Loucy (cell line): ENCODE results near the gene CST9.

ENCODE experiments used
- H2AFZ ChIP-seq: fragments of 200-600 bp; sonication (generic); 2 replicates; pipeline ENCODE4 v1.6.0; 2016; ENCODE audit warnings: antibody characterized with exemption, mild to moderate bottlenecking, low read length, moderate library complexity
- H3F3A ChIP-seq: fragments of 200-600 bp; 2 replicates; pipeline ENCODE4 v1.6.0; 2016; ENCODE audit warnings: antibody characterized with exemption, low read depth, mild to moderate bottlenecking
- H3K27me3 ChIP-seq: fragments of 200-600 bp; sonication (generic); 2 replicates; pipeline ENCODE4 v1.6.1; 2014; ENCODE audit warnings: low read length, mild to moderate bottlenecking; ENCODE audit not compliant: insufficient read depth, poor library complexity, severe bottlenecking
- H3K36me3 ChIP-seq: fragments of 200-600 bp; sonication (generic); 2 replicates; pipeline ENCODE4 v1.6.1; 2016; ENCODE audit warnings: low read length; ENCODE audit not compliant: insufficient read depth
- H3K4me1 ChIP-seq: fragments of 200-600 bp; sonication (generic); 2 replicates; pipeline ENCODE4 v1.5.1; 2014; ENCODE audit warnings: low read length, mild to moderate bottlenecking; ENCODE audit not compliant: insufficient read depth, poor library complexity, severe bottlenecking
- H3K4me2 ChIP-seq: fragments of 200-600 bp; sonication (generic); 2 replicates; pipeline ENCODE4 v1.6.0; 2014; ENCODE audit warnings: antibody characterized with exemption, low read length, low read depth, mild to moderate bottlenecking; ENCODE audit not compliant: poor library complexity, severe bottlenecking
- H3K4me3 ChIP-seq: fragments of 200-600 bp; sonication (generic); 2 replicates; pipeline ENCODE4 v1.5.1; 2014; ENCODE audit warnings: low read length, mild to moderate bottlenecking, mixed read lengths; ENCODE audit not compliant: poor library complexity, severe bottlenecking
- H3K79me2 ChIP-seq: fragments of 200-600 bp; sonication (generic); 2 replicates; pipeline ENCODE4 v1.6.1; 2014; ENCODE audit warnings: low read length; ENCODE audit not compliant: insufficient read depth
- H3K9ac ChIP-seq: fragments of 200-600 bp; sonication (generic); 2 replicates; pipeline ENCODE4 v1.6.0; 2014; ENCODE audit warnings: mild to moderate bottlenecking, low read depth, low read length, moderate library complexity; ENCODE audit not compliant: poor library complexity, severe bottlenecking
- H3K9me2 ChIP-seq: fragments of 200-600 bp; sonication (generic); replicated peaks from 2 replicates; pipeline ENCODE4 v1.6.1; 2016; ENCODE audit warnings: low read depth, low read length, mixed read lengths
- H3K9me3 ChIP-seq: fragments of 200-600 bp; sonication (generic); 2 replicates; pipeline ENCODE4 v1.6.1; 2014; ENCODE audit warnings: mild to moderate bottlenecking, antibody characterized with exemption, low read length, low read depth; ENCODE audit not compliant: insufficient read depth
- H4K20me1 ChIP-seq: fragments of 200-600 bp; sonication (generic); 2 replicates; pipeline ENCODE4 v1.6.0; 2014; ENCODE audit warnings: antibody characterized with exemption, low read length, mild to moderate bottlenecking; ENCODE audit not compliant: insufficient read depth, poor library complexity, severe bottlenecking
- CTCF ChIP-seq: fragments of 200-600 bp; sonication (generic); conservative IDR thresholded peaks from 2 replicates; pipeline ENCODE4 v1.5.1; 2014; ENCODE audit warnings: mild to moderate bottlenecking, antibody characterized with exemption, low read length
- EZH2phosphoT487 ChIP-seq: fragments of 200-600 bp; IDR thresholded peaks from 2 replicates; pipeline ENCODE4 v1.6.1; 2018; ENCODE audit warnings: antibody characterized with exemption, mild to moderate bottlenecking, moderate library complexity, borderline replicate concordance

CST9 gene

GRCh38 chr20:23605867-23606651 lies at the start of gene CST9:
Gene CST9 (minus strand): TSS chr20:23605917. CDS start chr20:23605864, 53 bp downstream.
- TF ChIP-seq EZH2phosphoT487, result no peak
- Histone ChIP-seq H3K4me1 (peaks cover 3% of the 10 kb centered on the region), H3F3A (no peaks in the 10 kb centered on the region), H4K20me1 (no peaks in the 10 kb centered on the region), H2AFZ (peak within 1 kb of the TSS; percentile 69), H3K36me3 (no peaks in the 10 kb centered on the region), H3K4me2 (peak within 1 kb of the TSS; percentile 23), H3K79me2 (no peaks in the 10 kb centered on the region), H3K9me3 (no peaks in the 10 kb centered on the region), H3K9ac (no peak within 1 kb of the TSS), H3K27me3 (no peaks in the 10 kb centered on the region), H3K4me3 (no peak within 1 kb of the TSS), H3K9me2 (no peaks in the 10 kb centered on the region)

GRCh38 chr20:23654717-23655116 lies 49.0 kb upstream of the CST9 start:
- Histone ChIP-seq H3K9ac (no peak overlapping the region), H3K4me3 (no peak overlapping the region), H3F3A (no peaks in the 10 kb centered on the region), H3K4me2 (no peak overlapping the region), H3K79me2 (no peaks in the 10 kb centered on the region), H2AFZ (no peak overlapping the region), H4K20me1 (no peaks in the 10 kb centered on the region), H3K4me1 (no peaks in the 10 kb centered on the region), H3K27me3 (no peaks in the 10 kb centered on the region), H3K9me2 (no peaks in the 10 kb centered on the region), H3K36me3 (no peaks in the 10 kb centered on the region), H3K9me3 (no peaks in the 10 kb centered on the region)
- TF ChIP-seq EZH2phosphoT487 (no peak), CTCF (no peak)

- Histone ChIP-seq H3K9ac (no peak overlapping the region), H3K9me3 (no peaks in the 10 kb centered on the region), H3F3A (no peaks in the 10 kb centered on the region), H3K27me3 (no peaks in the 10 kb centered on the region), H3K79me2 (no peaks in the 10 kb centered on the region), H2AFZ (no peak overlapping the region), H3K4me2 (no peak overlapping the region), H3K36me3 (no peaks in the 10 kb centered on the region), H4K20me1 (no peaks in the 10 kb centered on the region), H3K9me2 (no peaks in the 10 kb centered on the region), H3K4me1 (no peaks in the 10 kb centered on the region), H3K4me3 (no peak overlapping the region)
- TF ChIP-seq EZH2phosphoT487 (no peak), CTCF (no peak)
Measured at GRCh38 chr20:23654000-23654399, 48.3 kb upstream of the CST9 start.
